Liver (tissue), 3 donors: Measurements from ENCODE around the gene TMEM114.

Source experiments
- EGR1 ChIP-seq, 2 donors: IDR thresholded peaks; 2 replicates each; pipeline ENCODE4 v1.6.1; 2016 to 2018; ENCODE audit warnings: antibody characterized with exemption in 2 of 2, low read depth in 2 of 2
- GABPA ChIP-seq, 2 donors: IDR thresholded peaks in 1 of 2; conservative IDR thresholded peaks in 1 of 2; 2 replicates each; pipeline ENCODE4 v1.6.1; 2016; ENCODE audit warnings: antibody characterized with exemption in 2 of 2, mild to moderate bottlenecking in 1 of 2, moderate library complexity in 1 of 2
- HNF4A ChIP-seq, 2 donors: conservative IDR thresholded peaks; 2 replicates each; pipeline ENCODE4 v1.6.1; 2016; ENCODE audit warnings: antibody characterized with exemption in 2 of 2, mild to moderate bottlenecking in 2 of 2
- HNF4G ChIP-seq: IDR thresholded peaks from 2 replicates; pipeline ENCODE4 v1.6.1; 2016; ENCODE audit warnings: antibody characterized with exemption
- JUND ChIP-seq, 2 donors: IDR thresholded peaks; 2 replicates each; pipeline ENCODE4 v1.6.1; 2016; ENCODE audit warnings: antibody characterized with exemption in 2 of 2
- MAX ChIP-seq: IDR thresholded peaks from 2 replicates; pipeline ENCODE4 v1.6.1; 2016; ENCODE audit warnings: antibody characterized with exemption
- REST ChIP-seq: IDR thresholded peaks from 2 replicates; pipeline ENCODE4 v1.6.1; 2016; ENCODE audit warnings: antibody characterized with exemption, mild to moderate bottlenecking
- SP1 ChIP-seq: IDR thresholded peaks from 2 replicates; pipeline ENCODE4 v1.6.1; 2018; ENCODE audit warnings: antibody characterized with exemption, mild to moderate bottlenecking
- TF ChIP-seq, protein P1 (sequence below): fragments of 150-350 bp; IDR thresholded peaks from 2 replicates; pipeline ENCODE4 v1.5.1; 2017; ENCODE audit warnings: improper control_type of control experiment, low read depth, low read length; ENCODE audit not compliant: missing input control
- donor health status: healthy.
- donor health status: healthy.

GRCh38 chr16:8588682-8589056 is 1.6 kb downstream of the TMEM114 start:
- TF ChIP-seq, protein P1, sequence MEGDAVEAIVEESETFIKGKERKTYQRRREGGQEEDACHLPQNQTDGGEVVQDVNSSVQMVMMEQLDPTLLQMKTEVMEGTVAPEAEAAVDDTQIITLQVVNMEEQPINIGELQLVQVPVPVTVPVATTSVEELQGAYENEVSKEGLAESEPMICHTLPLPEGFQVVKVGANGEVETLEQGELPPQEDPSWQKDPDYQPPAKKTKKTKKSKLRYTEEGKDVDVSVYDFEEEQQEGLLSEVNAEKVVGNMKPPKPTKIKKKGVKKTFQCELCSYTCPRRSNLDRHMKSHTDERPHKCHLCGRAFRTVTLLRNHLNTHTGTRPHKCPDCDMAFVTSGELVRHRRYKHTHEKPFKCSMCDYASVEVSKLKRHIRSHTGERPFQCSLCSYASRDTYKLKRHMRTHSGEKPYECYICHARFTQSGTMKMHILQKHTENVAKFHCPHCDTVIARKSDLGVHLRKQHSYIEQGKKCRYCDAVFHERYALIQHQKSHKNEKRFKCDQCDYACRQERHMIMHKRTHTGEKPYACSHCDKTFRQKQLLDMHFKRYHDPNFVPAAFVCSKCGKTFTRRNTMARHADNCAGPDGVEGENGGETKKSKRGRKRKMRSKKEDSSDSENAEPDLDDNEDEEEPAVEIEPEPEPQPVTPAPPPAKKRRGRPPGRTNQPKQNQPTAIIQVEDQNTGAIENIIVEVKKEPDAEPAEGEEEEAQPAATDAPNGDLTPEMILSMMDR, result no peak
- TF ChIP-seq SP1, result no peak
- no peak for TF ChIP-seq JUND (IDR thresholded peaks at IDR 0.05)
- no peak for TF ChIP-seq HNF4A (conservative IDR thresholded peaks at IDR 0.05)
- no peak for TF ChIP-seq REST
- no peak for TF ChIP-seq HNF4G
- no peak for TF ChIP-seq EGR1 (IDR thresholded peaks at IDR 0.05; ENCODE audit: low read depth in 2 of 2)
- TF ChIP-seq MAX, result no peak
- TF ChIP-seq GABPA (IDR thresholded peaks at IDR 0.05 in 1 of 2, conservative IDR thresholded peaks at IDR 0.05 in 1 of 2), result no peak
